ACHN (cell line): ENCODE results near the gene EIF4EBP2.

Experiments
- DNase-seq: peaks from one replicate; pipeline ENCODE4 v3.0.0-alpha.2; 2015
- in situ Hi-C: cut with HindIII; loops from 2 replicates; pipeline ENCODE4 v1.10.0; 2017; ENCODE audit warnings: low sequenced_read_pairs, low pct_ligation_motif_present, low pct_unique_long_range_greater_than_20kb

Gene EIF4EBP2

GRCh38 chr10:70404036-70404786 lies at the start of gene EIF4EBP2:
Gene EIF4EBP2 (plus strand): TSS chr10:70404145. CDS start chr10:70404402, 257 bp downstream.
- in situ Hi-C loops = no loop called here
- DNase-seq = peak; percentile 95

GRCh38 chr10:70354556-70354955 lies 49.4 kb upstream of the EIF4EBP2 start:
- no peak for DNase-seq
- in situ Hi-C loops = no loop called here

GRCh38 chr10:70355051-70356021 lies 48.6 kb upstream of the EIF4EBP2 start:
- in situ Hi-C loops = no loop called here

GRCh38 chr10:70357565-70357964 lies 46.4 kb upstream of the EIF4EBP2 start:
- no peak for DNase-seq
- in situ Hi-C loops = no loop called here

More at GRCh38 chr10:70355051-70356021, 48.6 kb upstream of the EIF4EBP2 start:
- no peak for DNase-seq

- in situ Hi-C loops = no loop called here
Measured at GRCh38 chr10:70358446-70358845, 45.5 kb upstream of the EIF4EBP2 start.

GRCh38 chr10:70359017-70359550 lies 44.9 kb upstream of the EIF4EBP2 start:
- no peak for DNase-seq
- in situ Hi-C loops = no loop called here

More at GRCh38 chr10:70358446-70358845, 45.5 kb upstream of the EIF4EBP2 start:
- no peak for DNase-seq

GRCh38 chr10:70360215-70360614 lies 43.7 kb upstream of the EIF4EBP2 start:
- in situ Hi-C loops = no loop called here

GRCh38 chr10:70362328-70362727 lies 41.6 kb upstream of the EIF4EBP2 start:
- in situ Hi-C loops = no loop called here
- DNase-seq = no peak

More at GRCh38 chr10:70360215-70360614, 43.7 kb upstream of the EIF4EBP2 start:
- DNase-seq = no peak

GRCh38 chr10:70363292-70363691 lies 40.7 kb upstream of the EIF4EBP2 start:
- in situ Hi-C loops = no loop called here
- DNase-seq = no peak

- in situ Hi-C loops = no loop called here
- DNase-seq = peak; percentile 85
Measured at GRCh38 chr10:70363971-70364771, 39.8 kb upstream of the EIF4EBP2 start.

- DNase-seq = no peak
- in situ Hi-C loops = no loop called here
Measured at GRCh38 chr10:70364772-70365091, 39.2 kb upstream of the EIF4EBP2 start.

GRCh38 chr10:70367195-70367796 lies 36.6 kb upstream of the EIF4EBP2 start:
- in situ Hi-C loops = no loop called here
- peak; percentile 6 for DNase-seq

GRCh38 chr10:70368774-70369482 lies 35.0 kb upstream of the EIF4EBP2 start:
- in situ Hi-C loops = no loop called here
- DNase-seq = no peak

GRCh38 chr10:70369498-70370018 lies 34.4 kb upstream of the EIF4EBP2 start:
- in situ Hi-C loops = no loop called here
- no peak for DNase-seq

GRCh38 chr10:70370766-70371165 lies 33.2 kb upstream of the EIF4EBP2 start:
- no peak for DNase-seq
- in situ Hi-C loops = no loop called here

GRCh38 chr10:70371846-70372245 lies 32.1 kb upstream of the EIF4EBP2 start:
- in situ Hi-C loops = no loop called here
- no peak for DNase-seq
